ENCODE results near the gene UFC1. TPM values are rescaled to one million over a fixed set of nuclear protein-coding genes. Genes with fewer than 3 reads are reported as not detected.

The UFC1 gene
- polyA plus RNA-seq, 1 donor (not counting 4 experiments of a cell fraction or from before 2014, with no cell fraction given): 86.4 TPM

GRCh38 chr1:161140755-161141400 lies 12.9 kb upstream of the UFC1 start:
- FAIRE-seq: no peak

GRCh38 chr1:161145832-161146231 lies 7.9 kb upstream of the UFC1 start:
- no peak overlapping the region for H2AFZ ChIP-seq (ENCODE audit: control insufficient read depth, low read length)
- no peak overlapping the region for H3K4me3 ChIP-seq (ENCODE audit: control insufficient read depth in 2 of 3, extremely low read depth in 1 of 3, insufficient read depth in 2 of 3, low read depth in 1 of 3, low read length in 3 of 3)
- H3K79me2 ChIP-seq (ENCODE audit: control insufficient read depth, insufficient read depth, low read length): no peaks in the 10 kb centered on the region
- H3K9me1 ChIP-seq (ENCODE audit: control insufficient read depth, extremely low read depth, insufficient read depth, low read length): no peaks in the 10 kb centered on the region
- H3K9me3 ChIP-seq (ENCODE audit: control insufficient read depth, low read depth, low read length): no peaks in the 10 kb centered on the region
- H3K27ac ChIP-seq (ENCODE audit: control insufficient read depth, insufficient read depth, low read length): no peak overlapping the region
- no peaks in the 10 kb centered on the region for H4K20me1 ChIP-seq (ENCODE audit: control insufficient read depth, extremely low read depth, insufficient read depth, low read length)
- DNase-seq (ENCODE audit: low read depth, low spot score) (no peak), FAIRE-seq (no peak)
- no peaks in the 10 kb centered on the region for H3K27me3 ChIP-seq (ENCODE audit: control insufficient read depth, extremely low read depth, insufficient read depth, low read length)
- no peaks in the 10 kb centered on the region for H3K36me3 ChIP-seq (ENCODE audit: control insufficient read depth in 2 of 2, extremely low read depth in 1 of 2, insufficient read depth in 2 of 2, low read length in 2 of 2)
- H3K4me2 ChIP-seq (ENCODE audit: control insufficient read depth, extremely low read depth, insufficient read depth, low read depth, low read length): no peak overlapping the region
- H3K9ac ChIP-seq (ENCODE audit: control insufficient read depth, extremely low read depth, insufficient read depth, low read length): no peak overlapping the region
- no peak for TF ChIP-seq CTCF (optimal IDR thresholded peaks at IDR 0.05 in 1 of 3, IDR thresholded peaks at IDR 0.05 in 1 of 3, conservative IDR thresholded peaks at IDR 0.05 in 1 of 3; ENCODE audit: extremely low read depth in 1 of 3, insufficient read depth in 2 of 3, low read length in 3 of 3)
- no peak for TF ChIP-seq EZH2 (IDR thresholded peaks at IDR 0.05; ENCODE audit: low read length)
- H3K4me1 ChIP-seq (ENCODE audit: control insufficient read depth, extremely low read depth, insufficient read depth, low read length): no peaks in the 10 kb centered on the region
- dilution Hi-C loops (cut with MboI; ENCODE audit: extremely low pct_ligation_motif_present, low sequenced_read_pairs): no loop called here

More at GRCh38 chr1:161140755-161141400, 12.9 kb upstream of the UFC1 start:
- Histone ChIP-seq H3K4me2 (ENCODE audit: control insufficient read depth, extremely low read depth, insufficient read depth, low read depth, low read length) (no peak overlapping the region), H3K9me3 (ENCODE audit: control insufficient read depth, low read depth, low read length) (no peaks in the 10 kb centered on the region), H3K4me1 (ENCODE audit: control insufficient read depth, extremely low read depth, insufficient read depth, low read length) (no peaks in the 10 kb centered on the region), H3K36me3 (ENCODE audit: control insufficient read depth in 2 of 2, extremely low read depth in 1 of 2, insufficient read depth in 2 of 2, low read length in 2 of 2) (no peaks in the 10 kb centered on the region), H3K27ac (ENCODE audit: control insufficient read depth, insufficient read depth, low read length) (no peak overlapping the region), H3K4me3 (ENCODE audit: control insufficient read depth in 2 of 3, extremely low read depth in 1 of 3, insufficient read depth in 2 of 3, low read depth in 1 of 3, low read length in 3 of 3) (no peak overlapping the region), H2AFZ (ENCODE audit: control insufficient read depth, low read length) (no peak overlapping the region), H3K27me3 (ENCODE audit: control insufficient read depth, extremely low read depth, insufficient read depth, low read length) (no peaks in the 10 kb centered on the region), H4K20me1 (ENCODE audit: control insufficient read depth, extremely low read depth, insufficient read depth, low read length) (no peaks in the 10 kb centered on the region), H3K9ac (ENCODE audit: control insufficient read depth, extremely low read depth, insufficient read depth, low read length) (no peak overlapping the region), H3K79me2 (ENCODE audit: control insufficient read depth, insufficient read depth, low read length) (peaks cover 1% of the 10 kb centered on the region), H3K9me1 (ENCODE audit: control insufficient read depth, extremely low read depth, insufficient read depth, low read length) (no peaks in the 10 kb centered on the region)
- dilution Hi-C loops (cut with MboI; ENCODE audit: extremely low pct_ligation_motif_present, low sequenced_read_pairs): no loop called here
- TF ChIP-seq EZH2 (IDR thresholded peaks at IDR 0.05; ENCODE audit: low read length) (no peak), CTCF (optimal IDR thresholded peaks at IDR 0.05 in 1 of 3, IDR thresholded peaks at IDR 0.05 in 1 of 3, conservative IDR thresholded peaks at IDR 0.05 in 1 of 3; ENCODE audit: extremely low read depth in 1 of 3, insufficient read depth in 2 of 3, low read length in 3 of 3) (no peak)
- DNase-seq (ENCODE audit: low read depth, low spot score): no peak

Measured in keratinocyte (primary cell).